Measurements from ENCODE around the gene GPR17. TPM values are rescaled to one million over a fixed set of nuclear protein-coding genes. Genes with fewer than 3 reads are reported as not detected.

The GPR17 gene
- not detected for total RNA-seq

GRCh38 chr2:127645395-127646291 is at the start of gene GPR17:
GPR17 (plus strand) TSS chr2:127646153; CDS start chr2:127650736, 4,583 bp downstream.
- ChIA-PET POLR2A (interaction anchor here (1.2 kb wide), 1 partner anchor 38 kb away, joined by 3 read pairs; no protein-coding TSS in a partner anchor), CTCF (interaction anchor here (2.3 kb wide), 1 partner anchor 54 kb away, joined by 12 read pairs; no protein-coding TSS in a partner anchor)
- Mint-ChIP-seq H3K4me1 (ENCODE audit: low read depth) (peaks cover 17% of the 10 kb centered on the region), H3K4me3 (no peak within 1 kb of the TSS), H3K27me3 (no peaks in the 10 kb centered on the region), H3K36me3 (ENCODE audit: low read depth) (no peaks in the 10 kb centered on the region), H3K9me3 (no peaks in the 10 kb centered on the region), H3K27ac (peak within 1 kb of the TSS; percentile 30)
- no peak for DNase-seq
- no peak for TF ChIP-seq CTCF (IDR thresholded peaks at IDR 0.05)
- ATAC-seq, result no peak
- intact Hi-C loops (cut with micrococcal nuclease), result no loop called here

DNA sequence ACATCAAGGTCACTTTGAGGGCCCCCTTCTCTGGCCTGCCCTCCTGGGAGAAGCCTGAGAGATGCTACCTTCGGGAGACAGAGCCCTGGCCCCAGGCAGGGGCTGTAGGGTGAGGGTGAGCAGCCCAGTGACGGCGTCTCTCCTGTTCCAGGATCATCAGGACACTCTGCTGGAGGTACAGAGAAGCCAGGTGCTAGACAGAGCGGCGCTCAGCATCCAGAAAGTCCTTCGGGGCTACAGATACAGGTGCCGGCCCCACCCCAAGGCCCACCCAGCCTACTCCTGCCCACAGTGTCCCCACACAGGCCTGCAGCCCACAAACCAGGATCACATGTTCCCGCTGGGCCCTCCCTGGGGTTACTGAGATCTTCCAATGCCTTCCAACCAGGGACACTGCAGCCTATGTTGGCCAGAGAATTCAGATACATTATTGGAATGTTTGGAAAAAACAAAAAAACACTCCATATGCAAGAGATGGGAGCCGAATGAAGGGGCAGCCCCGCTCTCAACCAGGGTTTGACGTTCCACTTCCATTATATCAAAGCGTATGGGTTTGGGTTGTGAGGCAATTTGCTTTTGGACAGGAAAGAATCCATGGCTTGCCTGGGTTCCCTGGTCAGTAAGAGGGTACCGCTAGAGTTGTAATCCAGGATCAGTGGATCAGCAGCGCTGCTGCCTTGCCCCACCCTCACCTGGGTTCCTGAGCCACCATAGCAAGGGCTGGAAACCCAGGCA is 49.5 kb upstream of the GPR17 start:
- Mint-ChIP-seq H3K4me1 (ENCODE audit: low read depth) (peaks cover 5% of the 10 kb centered on the region), H3K9me3 (no peaks in the 10 kb centered on the region), H3K4me3 (no peak overlapping the region), H3K27ac (no peak overlapping the region), H3K27me3 (peaks cover 1% of the 10 kb centered on the region), H3K36me3 (ENCODE audit: low read depth) (no peaks in the 10 kb centered on the region)
- CTCF ChIA-PET, result interaction anchor here (2.0 kb wide), 1 partner anchor 53 kb away, joined by 15 read pairs; no protein-coding TSS in a partner anchor
- intact Hi-C loops (cut with micrococcal nuclease), result no loop called here
- no peak for ATAC-seq
- DNase-seq, result no peak
- TF ChIP-seq CTCF (IDR thresholded peaks at IDR 0.05), result no peak
- POLR2A ChIA-PET, result interaction anchor here (1.7 kb wide), 1 partner anchor 44 kb away, joined by 4 read pairs; no protein-coding TSS in a partner anchor

DNA sequence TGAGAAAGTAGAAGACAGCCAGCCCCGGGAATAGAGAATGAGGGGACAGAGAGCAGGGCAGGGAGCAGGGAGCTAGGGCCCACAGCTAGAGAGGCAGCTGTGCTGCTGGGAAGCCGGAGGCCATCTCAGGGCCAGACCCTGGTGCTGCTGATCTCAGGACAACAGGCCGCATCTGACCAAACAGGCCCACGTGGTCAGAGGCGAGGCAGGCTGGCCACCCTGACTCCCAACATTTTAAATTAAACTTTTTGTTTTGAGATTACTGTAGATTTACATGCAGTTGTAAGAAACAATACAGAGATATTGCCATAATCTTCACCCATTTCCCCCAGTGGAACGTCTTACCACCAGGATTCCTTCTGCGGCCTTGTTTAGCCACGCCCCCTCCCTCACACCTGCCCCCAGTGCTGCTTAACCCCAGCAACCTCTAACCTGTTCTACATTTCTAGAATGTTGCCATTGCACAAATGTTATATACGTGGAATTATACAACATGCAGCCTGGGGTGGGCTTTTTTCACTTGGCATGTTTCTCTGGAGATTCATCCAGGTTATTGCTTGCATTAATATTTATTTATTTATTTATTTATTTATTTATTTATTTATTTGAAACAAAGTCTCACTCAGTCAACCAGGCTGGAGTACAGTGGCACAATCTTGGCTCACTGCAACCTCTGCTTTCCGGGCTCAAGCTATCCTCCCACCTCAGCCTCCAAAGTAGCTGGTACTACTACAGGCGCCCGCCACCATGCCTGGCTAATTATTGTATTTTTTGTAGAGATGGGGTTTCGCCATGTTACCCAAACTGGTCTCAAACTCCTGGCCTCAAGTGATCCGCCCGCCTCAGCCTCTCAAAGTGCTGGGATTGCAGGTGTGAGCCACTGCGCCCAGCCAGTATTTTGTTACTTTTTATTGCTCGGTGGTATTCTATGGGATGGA is 48.6 kb upstream of the GPR17 start:
- Mint-ChIP-seq H3K36me3 (ENCODE audit: low read depth) (no peaks in the 10 kb centered on the region), H3K27me3 (peaks cover 1% of the 10 kb centered on the region), H3K4me1 (ENCODE audit: low read depth) (peaks cover 5% of the 10 kb centered on the region), H3K9me3 (peaks cover 2% of the 10 kb centered on the region), H3K27ac (no peak overlapping the region), H3K4me3 (no peak overlapping the region)
- intact Hi-C loops (cut with micrococcal nuclease), result no loop called here
- no peak for TF ChIP-seq CTCF (IDR thresholded peaks at IDR 0.05)
- CTCF ChIA-PET, result interaction anchor here (0.6 kb wide), 1 partner anchor 53 kb away, joined by 3 read pairs; no protein-coding TSS in a partner anchor
- no peak for ATAC-seq
- POLR2A ChIA-PET, result interaction anchor here (1.7 kb wide), 1 partner anchor 43 kb away, joined by 4 read pairs; no protein-coding TSS in a partner anchor
- no peak for DNase-seq

DNA sequence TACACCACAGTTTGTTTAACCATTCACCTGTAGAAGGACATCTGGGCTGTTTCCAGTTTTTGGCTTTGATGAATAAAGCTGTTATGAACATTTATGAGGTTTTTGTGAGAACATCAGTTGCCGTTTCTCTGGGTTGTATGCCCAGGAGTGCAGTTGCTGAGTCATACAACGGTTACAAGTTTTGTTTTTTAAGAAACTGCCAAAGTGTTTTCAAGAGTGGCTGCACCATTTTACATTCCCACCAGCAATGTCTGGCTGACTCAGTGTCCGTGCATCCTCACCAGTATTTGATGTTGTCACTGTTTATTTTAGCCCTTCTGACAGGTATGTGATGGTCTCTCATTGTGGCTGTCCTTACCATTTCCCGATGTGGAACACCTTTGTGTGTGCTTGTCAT is 48.0 kb upstream of the GPR17 start:
- TF ChIP-seq CTCF (IDR thresholded peaks at IDR 0.05), result no peak
- intact Hi-C loops (cut with micrococcal nuclease), result no loop called here
- ChIA-PET CTCF (interaction anchor here (0.6 kb wide), 1 partner anchor 52 kb away, joined by 3 read pairs; no protein-coding TSS in a partner anchor), POLR2A (interaction anchor here (1.7 kb wide), 1 partner anchor 42 kb away, joined by 4 read pairs; no protein-coding TSS in a partner anchor)
- DNase-seq (no peak), ATAC-seq (no peak)
- Mint-ChIP-seq H3K27ac (no peak overlapping the region), H3K9me3 (peaks cover 3% of the 10 kb centered on the region), H3K4me1 (ENCODE audit: low read depth) (peaks cover 5% of the 10 kb centered on the region), H3K36me3 (ENCODE audit: low read depth) (peaks cover under 1% of the 10 kb centered on the region), H3K4me3 (no peak overlapping the region), H3K27me3 (peaks cover 1% of the 10 kb centered on the region)
